HL-60 (cell line): ENCODE data around the gene NDP.

Experiments used
- DNase-seq, 2 experiments: peaks; one replicate each; pipeline ENCODE4 v3.0.0-alpha.2; 2010 to 2020; ENCODE audit warnings: low read depth in 1 of 2, low spot score in 1 of 2
- H3K27ac ChIP-seq: fragments of 250-450 bp; sonication (Bioruptor Pico); replicated peaks from 2 replicates; pipeline ENCODE4 v1.5.1; 2020; ENCODE audit warnings: mild to moderate bottlenecking, moderate library complexity
- H3K27me3 ChIP-seq: fragments of 250-450 bp; sonication (Bioruptor Pico); 2 replicates; pipeline ENCODE4 v1.5.1; 2021; ENCODE audit warnings: mild to moderate bottlenecking, moderate library complexity; ENCODE audit not compliant: insufficient read depth, poor library complexity, severe bottlenecking
- H3K4me3 ChIP-seq: replicated peaks from 2 replicates; pipeline ENCODE4 v1.5.1; 2011; ENCODE audit warnings: mild to moderate bottlenecking, control low read depth, low read length; ENCODE audit not compliant: insufficient read depth
- GABPA ChIP-seq: IDR thresholded peaks from 2 replicates; pipeline ENCODE4 v1.6.1; 2012; ENCODE audit warnings: low read depth
- POLR2AphosphoS5 ChIP-seq: IDR thresholded peaks from 2 replicates; pipeline ENCODE4 v1.6.1; 2012; ENCODE audit warnings: low read depth
- SPI1 ChIP-seq: IDR thresholded peaks from 2 replicates; pipeline ENCODE4 v1.6.1; 2012; ENCODE audit warnings: low read depth, mild to moderate bottlenecking, borderline replicate concordance
- TF ChIP-seq, protein P1 (sequence below): IDR thresholded peaks from one replicate; pipeline ENCODE4 v1.5.1; 2011; ENCODE audit warnings: low read length, control low read depth, inconsistent platforms; ENCODE audit not compliant: insufficient read depth
- TF ChIP-seq, protein P2 (sequence below): IDR thresholded peaks from 2 replicates; pipeline ENCODE4 v1.6.1; 2012; ENCODE audit warnings: low read depth; ENCODE audit not compliant: insufficient replicate concordance

The NDP gene

DNA sequence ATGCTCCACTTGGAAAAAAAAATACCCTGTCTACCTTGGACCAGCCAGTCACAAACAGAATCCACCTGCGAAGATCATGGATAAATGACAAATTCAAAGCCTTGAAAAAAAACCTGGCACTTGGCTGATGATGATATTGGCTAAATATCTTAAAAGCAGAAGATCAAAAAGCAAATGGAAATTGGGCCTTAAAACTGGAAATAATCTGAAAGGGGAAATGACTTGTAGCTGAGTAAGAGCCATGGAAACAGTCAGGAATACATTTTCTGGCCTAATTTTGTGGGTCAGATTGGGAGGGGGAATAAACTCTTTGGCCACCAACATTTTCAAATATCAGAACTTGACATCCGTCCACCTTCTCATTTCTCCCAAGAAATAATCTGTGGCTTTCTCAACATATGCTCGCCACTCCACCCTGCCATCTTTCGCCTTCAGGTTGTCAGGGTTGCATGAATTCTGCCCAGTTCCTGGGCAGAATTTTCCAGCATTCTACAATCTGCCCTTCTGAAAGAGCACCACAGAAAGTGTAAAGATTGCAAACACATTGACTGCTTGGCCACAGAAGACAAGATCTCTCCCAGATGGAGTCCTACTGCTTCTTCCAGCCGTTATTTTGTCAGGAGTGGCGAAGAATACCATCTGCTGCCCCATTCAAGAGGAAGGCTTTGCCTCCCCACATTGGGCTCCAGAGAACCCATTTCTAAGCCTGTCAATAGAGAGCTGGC, 1.7 kb upstream of the NDP start:
- Histone ChIP-seq H3K4me3 (no peak overlapping the region), H3K27ac (no peak overlapping the region), H3K27me3 (peaks cover 8% of the 10 kb centered on the region)
- no peak for TF ChIP-seq POLR2AphosphoS5
- TF ChIP-seq GABPA, result no peak
- TF ChIP-seq, protein P1, sequence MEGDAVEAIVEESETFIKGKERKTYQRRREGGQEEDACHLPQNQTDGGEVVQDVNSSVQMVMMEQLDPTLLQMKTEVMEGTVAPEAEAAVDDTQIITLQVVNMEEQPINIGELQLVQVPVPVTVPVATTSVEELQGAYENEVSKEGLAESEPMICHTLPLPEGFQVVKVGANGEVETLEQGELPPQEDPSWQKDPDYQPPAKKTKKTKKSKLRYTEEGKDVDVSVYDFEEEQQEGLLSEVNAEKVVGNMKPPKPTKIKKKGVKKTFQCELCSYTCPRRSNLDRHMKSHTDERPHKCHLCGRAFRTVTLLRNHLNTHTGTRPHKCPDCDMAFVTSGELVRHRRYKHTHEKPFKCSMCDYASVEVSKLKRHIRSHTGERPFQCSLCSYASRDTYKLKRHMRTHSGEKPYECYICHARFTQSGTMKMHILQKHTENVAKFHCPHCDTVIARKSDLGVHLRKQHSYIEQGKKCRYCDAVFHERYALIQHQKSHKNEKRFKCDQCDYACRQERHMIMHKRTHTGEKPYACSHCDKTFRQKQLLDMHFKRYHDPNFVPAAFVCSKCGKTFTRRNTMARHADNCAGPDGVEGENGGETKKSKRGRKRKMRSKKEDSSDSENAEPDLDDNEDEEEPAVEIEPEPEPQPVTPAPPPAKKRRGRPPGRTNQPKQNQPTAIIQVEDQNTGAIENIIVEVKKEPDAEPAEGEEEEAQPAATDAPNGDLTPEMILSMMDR, result no peak
- TF ChIP-seq SPI1, result no peak
- TF ChIP-seq, protein P2, sequence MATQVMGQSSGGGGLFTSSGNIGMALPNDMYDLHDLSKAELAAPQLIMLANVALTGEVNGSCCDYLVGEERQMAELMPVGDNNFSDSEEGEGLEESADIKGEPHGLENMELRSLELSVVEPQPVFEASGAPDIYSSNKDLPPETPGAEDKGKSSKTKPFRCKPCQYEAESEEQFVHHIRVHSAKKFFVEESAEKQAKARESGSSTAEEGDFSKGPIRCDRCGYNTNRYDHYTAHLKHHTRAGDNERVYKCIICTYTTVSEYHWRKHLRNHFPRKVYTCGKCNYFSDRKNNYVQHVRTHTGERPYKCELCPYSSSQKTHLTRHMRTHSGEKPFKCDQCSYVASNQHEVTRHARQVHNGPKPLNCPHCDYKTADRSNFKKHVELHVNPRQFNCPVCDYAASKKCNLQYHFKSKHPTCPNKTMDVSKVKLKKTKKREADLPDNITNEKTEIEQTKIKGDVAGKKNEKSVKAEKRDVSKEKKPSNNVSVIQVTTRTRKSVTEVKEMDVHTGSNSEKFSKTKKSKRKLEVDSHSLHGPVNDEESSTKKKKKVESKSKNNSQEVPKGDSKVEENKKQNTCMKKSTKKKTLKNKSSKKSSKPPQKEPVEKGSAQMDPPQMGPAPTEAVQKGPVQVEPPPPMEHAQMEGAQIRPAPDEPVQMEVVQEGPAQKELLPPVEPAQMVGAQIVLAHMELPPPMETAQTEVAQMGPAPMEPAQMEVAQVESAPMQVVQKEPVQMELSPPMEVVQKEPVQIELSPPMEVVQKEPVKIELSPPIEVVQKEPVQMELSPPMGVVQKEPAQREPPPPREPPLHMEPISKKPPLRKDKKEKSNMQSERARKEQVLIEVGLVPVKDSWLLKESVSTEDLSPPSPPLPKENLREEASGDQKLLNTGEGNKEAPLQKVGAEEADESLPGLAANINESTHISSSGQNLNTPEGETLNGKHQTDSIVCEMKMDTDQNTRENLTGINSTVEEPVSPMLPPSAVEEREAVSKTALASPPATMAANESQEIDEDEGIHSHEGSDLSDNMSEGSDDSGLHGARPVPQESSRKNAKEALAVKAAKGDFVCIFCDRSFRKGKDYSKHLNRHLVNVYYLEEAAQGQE, result no peak
- DNase-seq, result no peak

DNA sequence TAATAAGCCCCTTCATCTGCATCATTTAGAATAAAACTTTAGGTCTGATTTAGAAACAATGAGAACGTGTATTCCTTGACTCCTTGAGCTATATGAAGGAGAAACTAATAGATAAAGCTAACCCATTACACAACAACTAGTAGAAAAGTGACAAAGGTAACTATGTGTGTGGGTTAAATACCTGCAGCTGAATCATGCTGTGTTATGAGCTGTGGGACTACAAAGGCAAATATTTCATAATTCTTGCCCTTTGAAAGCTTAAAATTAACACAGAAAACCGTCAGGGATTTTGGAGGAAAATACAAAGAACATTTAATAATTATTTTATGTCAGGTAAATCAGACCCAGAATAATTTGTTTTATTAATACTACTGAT, 898 bp upstream of the NDP start:
- Histone ChIP-seq H3K27me3 (peaks cover 8% of the 10 kb centered on the region), H3K27ac (no peak overlapping the region), H3K4me3 (no peak overlapping the region)
- TF ChIP-seq SPI1, result no peak
- TF ChIP-seq POLR2AphosphoS5, result no peak
- TF ChIP-seq, protein P1, result no peak
- TF ChIP-seq GABPA, result no peak
- TF ChIP-seq, protein P2, result no peak
- no peak for DNase-seq

DNA sequence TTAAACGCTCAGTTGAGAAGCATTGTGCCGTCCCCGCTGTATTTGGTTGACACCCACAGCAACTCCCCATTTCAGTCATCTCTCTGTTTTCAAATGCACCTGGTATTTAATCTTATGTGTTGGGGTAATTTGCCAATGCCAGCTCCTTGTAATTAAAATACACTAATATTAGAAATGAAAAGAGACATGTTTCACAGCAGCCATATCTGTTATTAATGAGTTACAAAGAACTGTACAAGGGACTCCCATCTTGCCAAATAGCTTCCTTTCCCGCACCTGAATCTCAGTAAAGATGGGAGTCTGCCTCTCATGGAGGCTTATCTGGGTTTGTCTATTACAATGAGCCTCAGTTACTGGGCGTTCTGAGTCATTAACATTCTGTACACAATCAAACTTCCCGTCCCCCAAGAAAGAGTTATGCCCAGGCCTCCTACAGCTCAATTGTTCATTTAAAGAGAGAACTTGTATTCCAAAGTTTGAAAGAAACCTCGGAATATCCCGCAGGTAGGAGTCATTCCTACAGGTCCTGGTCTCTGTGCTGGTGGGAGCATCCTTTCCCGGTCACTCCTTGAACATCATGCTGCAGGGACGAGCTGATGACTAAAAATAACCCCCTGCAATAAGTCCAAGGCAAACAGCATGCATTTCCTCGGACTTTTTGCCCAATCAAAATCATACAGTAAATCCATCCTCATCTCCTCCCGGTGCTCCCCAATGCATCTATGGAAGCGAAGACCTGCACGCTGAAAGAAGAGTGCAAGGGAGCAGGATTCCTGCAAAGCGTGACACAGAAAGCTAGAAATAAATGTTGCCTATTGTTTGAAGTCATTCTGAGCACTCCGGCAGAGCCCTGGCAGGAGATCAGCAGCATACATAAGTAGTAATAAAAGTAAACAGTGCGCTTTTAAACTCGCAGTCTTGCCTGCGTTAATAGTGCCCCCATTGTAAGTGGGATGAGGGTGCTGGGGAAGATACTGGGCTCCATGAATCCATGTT, 926 bp downstream of the NDP start:
- no peak for DNase-seq
- TF ChIP-seq, protein P1, result no peak
- TF ChIP-seq GABPA, result no peak
- TF ChIP-seq SPI1, result no peak
- TF ChIP-seq POLR2AphosphoS5, result no peak
- TF ChIP-seq, protein P2, result no peak
- Histone ChIP-seq H3K27me3 (peaks cover 8% of the 10 kb centered on the region), H3K27ac (no peak overlapping the region), H3K4me3 (no peak overlapping the region)
